ENCODE measurements around the gene SERGEF.

GRCh38 chr11:18013790-18014507, 1.1 kb upstream of the SERGEF start:
- TF ChIP-seq SNAPC5 (CRISPR knock-in tag; IDR thresholded peaks at IDR 0.05; ENCODE audit: borderline replicate concordance): no peak
- no peak for TF ChIP-seq ZNF280B (CRISPR knock-in tag; IDR thresholded peaks at IDR 0.05; ENCODE audit: borderline replicate concordance)
- no peak for TF ChIP-seq ZFX (CRISPR knock-in tag; IDR thresholded peaks at IDR 0.05; ENCODE audit: low read depth)
- TF ChIP-seq RAD21 (CRISPR knock-in tag; IDR thresholded peaks at IDR 0.05): no peak
- no peak for TF ChIP-seq CHD2 (IDR thresholded peaks at IDR 0.05; ENCODE audit: low read depth, low read length)
- no peak for TF ChIP-seq EP300 (IDR thresholded peaks at IDR 0.05; ENCODE audit: low read depth in 2 of 2, low read length in 2 of 2)
- TF ChIP-seq EP300 (CRISPR knock-in tag; IDR thresholded peaks at IDR 0.05; ENCODE audit: borderline replicate concordance): no peak
- peak; percentile 54 for TF ChIP-seq CTCF (CRISPR knock-in tag; IDR thresholded peaks at IDR 0.05)
- TF ChIP-seq SIN3A (IDR thresholded peaks at IDR 0.05; ENCODE audit: borderline replicate concordance, low read depth, low read length): no peak
- TF ChIP-seq DMTF1 (CRISPR knock-in tag; IDR thresholded peaks at IDR 0.05): no peak
- no peak for TF ChIP-seq E2F5 (CRISPR knock-in tag; conservative IDR thresholded peaks at IDR 0.05)
